Choroid plexus epithelial cell (primary cell): ENCODE results near the gene DDIT3.
"Not testable (repeated sequence)": the region's sequence is repeated elsewhere in the genome, so short reads cannot be mapped to it uniquely, and the experiment has no call there.

Experiments
- DNase-seq: peaks from one replicate; pipeline ENCODE4 v3.0.0-alpha.2; 2010; ENCODE audit warnings: low read depth
- H3K4me3 ChIP-seq: 2 replicates; pipeline ENCODE4 v1.5.1; 2011; ENCODE audit warnings: low read depth, mild to moderate bottlenecking, control low read depth, low read length, moderate library complexity
- TF ChIP-seq, protein P1 (sequence below): conservative IDR thresholded peaks from 2 replicates; pipeline ENCODE4 v1.5.1; 2011; ENCODE audit warnings: low read depth, mild to moderate bottlenecking, control low read depth, inconsistent platforms, low read length, moderate library complexity

The DDIT3 gene

DNA sequence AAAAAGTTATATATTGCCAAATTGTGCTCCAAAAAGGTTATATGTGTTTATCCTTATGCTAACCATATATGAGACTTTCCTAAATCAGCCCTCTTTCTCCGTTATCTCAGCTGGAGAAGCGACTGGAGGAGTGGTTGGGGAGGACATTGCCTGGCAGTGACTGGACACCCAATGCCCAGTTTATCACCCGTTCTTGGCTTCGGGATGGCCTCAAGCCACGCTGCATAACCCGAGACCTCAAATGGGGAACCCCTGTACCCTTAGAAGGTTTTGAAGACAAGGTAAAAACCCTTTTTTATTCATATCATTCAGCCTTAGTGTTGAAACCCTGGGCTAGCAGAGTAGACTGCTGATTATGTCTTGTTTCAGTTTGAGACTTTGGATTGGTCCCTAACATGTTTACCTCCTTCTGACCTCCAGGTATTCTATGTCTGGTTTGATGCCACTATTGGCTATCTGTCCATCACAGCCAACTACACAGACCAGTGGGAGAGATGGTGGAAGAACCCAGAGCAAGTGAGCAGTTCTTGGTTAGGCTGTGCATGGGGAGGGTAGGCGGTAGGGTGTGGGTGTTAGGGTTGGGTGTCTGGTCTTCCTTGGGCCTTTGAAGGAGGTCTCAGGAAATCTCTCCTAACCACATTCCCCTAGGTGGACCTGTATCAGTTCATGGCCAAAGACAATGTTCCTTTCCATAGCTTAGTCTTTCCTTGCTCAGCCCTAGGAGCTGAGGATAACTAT is 8.6 kb downstream of the DDIT3 start:
- no peak for DNase-seq
- TF ChIP-seq, protein P1, sequence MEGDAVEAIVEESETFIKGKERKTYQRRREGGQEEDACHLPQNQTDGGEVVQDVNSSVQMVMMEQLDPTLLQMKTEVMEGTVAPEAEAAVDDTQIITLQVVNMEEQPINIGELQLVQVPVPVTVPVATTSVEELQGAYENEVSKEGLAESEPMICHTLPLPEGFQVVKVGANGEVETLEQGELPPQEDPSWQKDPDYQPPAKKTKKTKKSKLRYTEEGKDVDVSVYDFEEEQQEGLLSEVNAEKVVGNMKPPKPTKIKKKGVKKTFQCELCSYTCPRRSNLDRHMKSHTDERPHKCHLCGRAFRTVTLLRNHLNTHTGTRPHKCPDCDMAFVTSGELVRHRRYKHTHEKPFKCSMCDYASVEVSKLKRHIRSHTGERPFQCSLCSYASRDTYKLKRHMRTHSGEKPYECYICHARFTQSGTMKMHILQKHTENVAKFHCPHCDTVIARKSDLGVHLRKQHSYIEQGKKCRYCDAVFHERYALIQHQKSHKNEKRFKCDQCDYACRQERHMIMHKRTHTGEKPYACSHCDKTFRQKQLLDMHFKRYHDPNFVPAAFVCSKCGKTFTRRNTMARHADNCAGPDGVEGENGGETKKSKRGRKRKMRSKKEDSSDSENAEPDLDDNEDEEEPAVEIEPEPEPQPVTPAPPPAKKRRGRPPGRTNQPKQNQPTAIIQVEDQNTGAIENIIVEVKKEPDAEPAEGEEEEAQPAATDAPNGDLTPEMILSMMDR: no peak
- H3K4me3 ChIP-seq: no peak overlapping the region

DNA sequence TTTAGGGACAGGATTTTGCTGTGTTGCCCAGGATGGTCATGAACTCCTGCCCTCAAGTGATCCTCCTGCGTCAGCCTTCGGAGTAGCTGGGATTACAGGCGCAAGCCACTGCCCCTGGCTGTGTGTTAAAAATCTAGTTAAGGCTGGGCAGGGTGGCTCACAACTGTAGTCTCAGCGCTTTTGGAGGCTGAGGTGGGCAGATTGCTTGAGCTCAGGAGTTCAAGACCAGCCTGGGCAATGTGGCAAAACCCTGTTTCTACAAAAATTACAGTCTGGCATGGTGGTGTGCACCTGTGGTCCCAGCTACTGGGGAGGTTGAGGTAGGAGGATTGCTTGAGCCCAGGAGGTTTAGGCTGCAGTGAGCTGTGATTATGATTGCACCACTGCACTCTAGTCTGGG is 9.2 kb downstream of the DDIT3 start:
- no peak overlapping the region for H3K4me3 ChIP-seq
- TF ChIP-seq, protein P1: no peak
- DNase-seq: no peak

DNA sequence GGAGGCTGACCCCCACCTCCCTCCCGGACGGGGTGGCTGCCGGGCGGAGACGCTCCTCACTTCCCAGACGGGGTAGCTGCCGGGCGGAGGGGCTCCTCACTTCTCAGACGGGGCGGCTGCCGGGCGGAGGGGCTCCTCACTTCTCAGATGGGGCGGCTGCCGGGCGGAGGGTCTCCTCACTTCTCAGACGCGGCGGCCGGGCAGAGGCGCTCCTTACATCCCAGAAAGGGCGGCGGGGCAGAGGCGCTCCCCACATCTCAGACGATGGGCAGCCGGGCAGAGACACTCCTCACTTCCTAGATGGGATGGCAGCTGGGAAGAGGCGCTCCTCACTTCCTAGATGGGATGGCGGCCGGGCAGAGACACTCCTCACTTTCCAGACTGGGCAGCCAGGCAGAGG is 12.5 kb downstream of the DDIT3 start:
- H3K4me3 ChIP-seq, DNase-seq: not testable (repeated sequence)

DNA sequence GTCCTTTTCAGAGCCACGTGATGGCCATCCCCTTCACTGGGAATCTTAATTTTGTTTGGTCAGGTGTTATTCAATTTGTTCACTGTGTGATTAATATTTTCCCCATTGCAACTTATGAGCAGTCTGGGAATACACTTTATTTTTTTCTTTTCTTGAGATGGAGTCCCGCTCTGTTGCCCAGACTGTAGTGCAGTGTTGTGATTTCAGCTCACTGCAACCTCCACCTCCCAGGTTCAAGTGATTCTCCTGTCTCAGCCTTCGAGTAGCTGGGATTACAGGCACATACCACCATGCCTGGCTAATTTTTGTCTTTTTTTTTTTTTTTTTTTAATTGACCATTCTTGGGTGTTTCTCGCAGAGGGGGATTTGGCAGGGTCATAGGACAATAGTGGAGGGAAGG is 13.8 kb downstream of the DDIT3 start:
- not testable (repeated sequence) for H3K4me3 ChIP-seq, DNase-seq

DNA sequence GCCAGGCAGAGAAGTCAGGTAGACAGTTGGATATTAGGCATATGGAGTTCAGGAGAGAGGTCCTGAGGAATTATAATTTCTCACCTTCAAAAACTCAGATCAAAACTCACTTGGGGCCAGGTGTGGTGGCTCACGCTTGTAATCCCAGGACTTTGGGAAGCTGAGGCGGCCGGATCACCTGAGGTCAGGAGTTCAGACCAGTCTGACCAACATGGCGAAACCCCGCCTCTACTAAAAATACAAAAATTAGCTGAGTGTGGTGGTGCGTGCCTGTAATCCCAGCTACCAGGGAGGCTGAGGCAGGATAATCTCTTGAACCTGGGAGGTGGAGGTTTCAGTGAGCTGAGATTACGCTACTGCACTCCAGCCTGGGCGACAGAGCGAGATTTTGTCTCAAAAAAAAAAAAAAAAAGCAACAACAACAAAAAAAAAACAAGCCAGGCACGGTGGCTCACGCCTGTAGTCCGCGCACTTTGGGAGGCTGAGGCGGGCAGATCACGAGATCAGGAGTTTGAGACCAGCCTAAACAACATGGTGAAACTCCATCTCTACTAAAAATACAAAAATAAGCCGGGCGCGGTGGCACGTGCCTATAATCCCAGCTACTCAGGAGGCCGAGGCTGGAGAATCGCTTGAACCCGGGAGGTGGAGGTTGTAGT is 17.9 kb downstream of the DDIT3 start:
- DNase-seq, H3K4me3 ChIP-seq: not testable (repeated sequence)

DNA sequence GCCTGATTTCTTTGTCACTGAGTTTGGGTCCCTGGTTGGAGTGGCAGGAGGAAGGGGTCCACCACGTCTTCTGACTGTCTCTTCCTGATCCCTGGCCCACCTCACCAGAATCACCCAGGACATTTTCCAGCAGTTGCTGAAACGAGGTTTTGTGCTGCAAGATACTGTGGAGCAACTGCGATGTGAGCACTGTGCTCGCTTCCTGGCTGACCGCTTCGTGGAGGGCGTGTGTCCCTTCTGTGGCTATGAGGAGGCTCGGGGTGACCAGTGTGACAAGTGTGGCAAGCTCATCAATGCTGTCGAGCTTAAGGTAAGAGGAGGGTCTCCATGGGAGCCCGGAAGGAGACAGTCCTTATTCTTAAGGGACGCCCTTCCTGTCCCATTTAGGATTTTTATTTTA is 20.1 kb downstream of the DDIT3 start:
- no peak for DNase-seq
- TF ChIP-seq, protein P1: no peak
- no peak overlapping the region for H3K4me3 ChIP-seq

DNA sequence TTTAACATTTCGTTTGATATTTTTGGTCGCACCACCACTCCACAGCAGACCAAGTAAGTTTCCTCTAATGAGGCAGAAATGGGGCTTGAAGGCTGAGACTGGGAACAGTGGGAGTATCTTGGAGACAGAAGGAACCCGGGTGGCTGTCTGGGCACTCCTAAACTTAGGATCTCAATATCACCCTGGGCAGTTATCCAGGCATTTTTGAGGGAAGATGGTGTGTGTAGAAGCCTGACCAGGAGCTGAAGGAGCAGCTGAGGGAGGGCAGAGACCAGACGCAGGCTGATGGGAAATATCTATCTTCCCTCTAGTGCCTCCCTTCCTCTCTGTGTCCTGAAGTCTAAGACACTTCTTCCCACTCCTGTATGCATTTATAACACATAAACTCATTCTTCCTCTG is 21.7 kb downstream of the DDIT3 start:
- no peak for DNase-seq
- TF ChIP-seq, protein P1: no peak

DNA sequence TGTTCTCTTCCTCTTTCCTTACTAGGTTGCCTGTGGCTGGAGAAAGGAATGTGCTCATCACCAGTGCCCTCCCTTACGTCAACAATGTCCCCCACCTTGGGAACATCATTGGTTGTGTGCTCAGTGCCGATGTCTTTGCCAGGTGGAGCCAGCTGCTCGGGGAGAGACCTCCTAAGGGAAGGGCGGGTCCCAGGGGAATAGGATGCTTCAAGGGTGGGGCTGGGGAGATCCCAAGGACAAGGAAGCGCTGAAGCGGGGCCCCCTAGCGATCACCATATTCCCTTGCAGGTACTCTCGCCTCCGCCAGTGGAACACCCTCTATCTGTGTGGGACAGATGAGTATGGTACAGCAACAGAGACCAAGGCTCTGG is 22.2 kb downstream of the DDIT3 start:
- TF ChIP-seq, protein P1: no peak
- DNase-seq: no peak

More for the DNA sequence above, 21.7 kb downstream of the DDIT3 start:
- H3K4me3 ChIP-seq: no peak overlapping the region

More for the DNA sequence above, 22.2 kb downstream of the DDIT3 start:
- no peak overlapping the region for H3K4me3 ChIP-seq
